Eye (tissue), 1 donor: Measurements from ENCODE around the gene KNDC1.
A peak's percentile ranks its signal among the peaks of the same experiment; 100 is the strongest.
"Not testable (repeated sequence)": the region's sequence is repeated elsewhere in the genome, so short reads cannot be mapped to it uniquely, and the experiment has no call there.

Experiments used
- DNase-seq: peaks from one replicate; pipeline ENCODE4 v3.0.0-alpha.2; 2015

The KNDC1 gene

DNA sequence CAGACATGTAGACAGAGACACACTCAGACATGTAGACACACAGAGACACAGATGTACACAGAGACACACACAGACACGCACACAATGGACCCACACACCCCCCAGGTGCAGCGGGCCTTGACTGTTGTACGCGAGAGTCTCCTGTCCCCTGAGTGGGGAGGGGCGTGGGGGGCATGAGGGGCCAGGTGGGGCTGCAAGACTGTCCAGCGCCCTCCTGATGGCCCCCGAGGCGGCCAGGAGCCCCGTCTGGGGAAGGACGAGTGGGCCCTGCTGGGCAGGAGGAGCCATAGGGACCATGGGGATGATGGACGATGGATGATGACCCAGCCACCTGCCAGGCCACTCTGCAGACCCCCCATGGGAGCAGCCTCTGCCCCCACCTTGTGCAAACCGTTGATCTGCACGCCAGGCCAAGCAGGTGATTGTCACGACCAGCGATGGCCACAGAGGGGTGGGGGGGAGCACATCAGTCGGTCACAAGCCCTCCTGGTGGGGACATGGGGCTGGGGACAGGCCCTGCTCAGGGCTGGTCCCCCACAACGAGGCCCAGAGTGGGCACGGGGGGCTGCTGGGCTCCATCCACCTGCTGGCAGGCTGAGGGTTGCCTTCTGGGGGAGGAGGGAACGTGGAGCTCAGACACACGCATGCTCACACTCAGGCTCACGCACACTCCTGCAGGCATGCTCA is 89.2 kb downstream of the KNDC1 start:
- DNase-seq: no peak

DNA sequence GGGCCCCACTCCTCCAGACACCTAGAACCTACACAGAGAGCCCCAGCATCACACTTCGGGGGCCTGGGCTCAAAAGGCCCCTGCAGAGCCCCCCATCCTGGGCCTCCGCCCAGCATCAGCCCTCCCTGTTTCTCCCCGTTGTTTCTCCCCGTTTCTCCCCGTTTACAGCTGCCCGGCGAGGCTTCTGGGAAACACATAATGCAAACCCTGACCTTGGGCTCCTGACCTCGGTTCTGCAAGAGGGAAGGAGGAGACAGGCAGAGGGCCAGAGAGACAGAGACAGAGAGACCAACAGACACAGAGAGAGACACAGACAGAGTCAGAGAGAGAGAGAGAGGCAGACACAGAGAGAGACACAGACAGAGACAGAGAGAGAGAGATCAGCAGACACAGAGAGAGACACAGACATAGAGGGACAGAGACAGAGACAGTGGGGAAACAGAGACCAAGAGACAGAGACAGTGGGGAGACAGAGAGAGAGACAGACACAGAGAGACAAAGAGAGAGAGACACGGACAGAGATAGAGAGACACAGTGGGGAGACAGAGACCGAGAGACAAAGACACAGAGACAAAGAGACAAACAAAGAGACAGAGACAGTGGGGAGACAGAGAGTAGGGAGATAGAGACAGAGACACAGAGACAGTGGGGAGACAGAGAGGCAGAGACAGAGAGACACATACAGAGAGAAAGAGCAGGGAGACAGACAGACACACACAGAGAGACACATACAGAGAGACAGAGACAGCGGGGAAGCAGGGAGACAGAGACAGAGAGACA is 90.1 kb downstream of the KNDC1 start:
- DNase-seq: no peak

DNA sequence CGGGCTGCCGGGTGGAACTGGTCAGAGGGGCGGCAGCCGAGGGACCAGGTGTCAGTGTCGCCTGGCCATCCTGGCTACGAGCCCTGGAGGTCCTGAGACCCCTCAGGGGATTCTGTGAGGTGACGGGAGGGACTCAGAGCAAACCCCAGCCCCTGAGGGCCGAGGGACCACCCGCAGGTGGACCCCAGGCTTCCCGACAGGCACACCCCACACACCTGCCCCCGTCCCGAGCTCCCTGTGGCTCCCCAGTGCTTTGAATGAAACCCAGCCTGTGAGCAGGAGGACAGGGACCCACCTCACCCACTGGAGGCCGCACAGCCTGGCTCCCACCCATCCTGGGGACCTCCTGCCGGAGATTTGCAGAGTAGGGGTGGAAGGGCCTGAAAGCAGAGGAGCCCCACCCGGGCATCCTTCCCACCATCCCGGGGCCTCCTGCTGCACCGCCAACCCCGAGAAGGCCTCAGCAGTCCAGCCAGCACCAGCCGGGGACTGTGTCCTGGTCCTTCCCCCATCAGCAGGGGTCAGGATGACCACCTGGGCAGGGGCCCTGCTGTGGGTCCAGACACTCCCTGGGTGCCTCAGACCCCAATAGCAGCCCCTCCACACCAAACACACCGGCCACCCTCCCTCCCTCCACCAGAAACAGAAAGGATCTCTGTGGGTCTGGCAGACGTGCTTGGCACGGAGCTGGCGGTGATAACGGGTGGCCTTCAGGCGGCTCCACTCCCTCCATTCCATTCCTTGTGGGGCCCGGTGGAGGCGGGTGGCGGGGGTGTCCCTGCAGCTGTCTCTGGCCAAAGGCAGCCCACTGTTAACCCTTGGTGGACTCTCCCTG is 91.6 kb downstream of the KNDC1 start:
- no peak for DNase-seq

DNA sequence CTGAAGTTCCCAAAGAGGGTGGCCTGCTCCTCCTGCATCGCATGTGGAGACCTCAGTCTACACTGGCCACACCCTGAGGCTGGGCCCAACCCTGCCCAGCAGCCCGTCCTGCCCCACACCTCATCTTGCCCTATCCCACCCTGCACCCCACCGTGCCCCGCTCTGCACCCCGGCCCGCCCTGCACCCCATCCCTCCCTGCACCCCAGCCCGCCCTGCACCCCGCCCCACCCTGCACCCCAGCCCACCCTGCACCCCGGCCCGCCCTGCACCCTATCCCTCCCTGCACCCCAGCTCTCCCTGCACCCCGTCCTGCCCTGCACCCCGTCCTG is 92.2 kb downstream of the KNDC1 start:
- DNase-seq: no peak

DNA sequence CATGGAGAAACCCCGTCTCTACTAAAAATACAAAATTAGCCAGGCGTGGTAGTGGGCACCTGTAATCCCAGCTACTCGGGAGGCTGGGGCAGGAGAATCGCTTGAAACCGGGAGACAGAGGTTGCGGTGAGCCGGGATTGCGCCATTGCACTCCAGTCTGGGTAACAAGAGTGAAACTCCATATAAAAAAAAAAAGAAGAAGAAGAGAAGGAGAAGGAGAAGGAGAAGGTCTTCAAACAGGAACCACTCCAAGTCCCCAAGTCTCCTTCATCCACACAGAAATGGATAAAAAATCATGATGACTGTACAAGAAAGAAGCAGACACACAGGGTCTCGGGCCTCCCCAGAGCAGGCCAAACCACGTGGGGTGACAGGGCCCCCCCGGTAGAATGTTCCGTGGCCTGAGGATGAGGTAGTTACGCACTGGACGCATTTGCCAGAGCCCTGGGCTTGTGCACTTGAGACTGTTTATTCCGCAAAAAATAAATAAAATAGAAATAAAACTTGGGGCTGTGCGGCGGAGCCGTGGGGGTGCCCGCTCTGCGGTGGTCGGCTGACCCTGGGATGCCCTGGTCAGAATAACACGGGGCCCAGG is 93.4 kb downstream of the KNDC1 start:
- DNase-seq: no peak

DNA sequence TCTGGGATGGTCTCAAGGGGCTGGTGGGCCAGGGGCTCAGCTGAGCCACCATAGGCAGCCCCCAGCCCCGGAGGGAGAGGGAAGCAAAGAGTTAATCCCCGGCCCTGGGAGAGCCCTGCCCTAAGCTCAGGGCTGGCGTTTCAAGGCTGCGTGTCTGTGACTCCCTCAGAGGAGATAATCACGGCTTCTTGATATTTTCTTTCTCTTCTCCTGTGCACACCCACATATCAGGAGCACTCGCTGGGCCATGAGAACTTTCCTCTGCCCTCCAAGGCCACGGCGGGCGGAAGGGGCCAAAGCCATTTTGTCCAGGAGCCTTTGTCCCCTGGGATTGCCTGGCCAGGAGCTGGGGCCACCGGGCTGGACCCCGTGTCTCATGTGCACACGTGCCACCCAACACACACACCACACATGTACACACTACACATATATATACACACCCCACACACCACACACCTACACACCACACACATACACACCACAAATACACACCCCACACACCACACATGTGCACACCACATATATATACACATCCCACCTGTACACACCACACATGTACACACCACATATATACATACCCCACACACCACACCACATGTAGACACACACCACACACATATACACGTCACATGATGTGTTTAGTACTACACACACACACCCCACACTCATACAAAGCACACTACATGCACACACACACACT is 94.6 kb downstream of the KNDC1 start:
- DNase-seq: no peak

DNA sequence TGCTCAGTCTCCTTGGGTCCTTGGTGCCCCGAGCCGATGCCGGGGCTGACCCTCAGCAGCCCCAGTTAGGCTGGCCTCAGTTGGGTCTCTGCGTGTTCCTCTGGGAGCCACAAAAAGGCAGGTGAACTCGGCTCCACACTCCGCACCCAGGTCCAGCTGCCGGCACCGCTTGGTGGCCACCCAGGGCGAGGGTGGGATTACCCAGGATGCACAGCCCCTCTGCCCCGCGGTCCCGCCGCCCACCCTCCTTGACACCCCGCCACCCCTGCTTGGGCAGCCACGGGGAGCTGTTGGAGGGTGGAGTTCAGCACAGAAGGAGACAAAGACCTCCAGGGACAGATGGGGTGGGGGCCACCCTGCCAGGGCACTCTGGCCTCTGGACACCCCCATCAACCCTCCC is 95.3 kb downstream of the KNDC1 start:
- DNase-seq: no peak

DNA sequence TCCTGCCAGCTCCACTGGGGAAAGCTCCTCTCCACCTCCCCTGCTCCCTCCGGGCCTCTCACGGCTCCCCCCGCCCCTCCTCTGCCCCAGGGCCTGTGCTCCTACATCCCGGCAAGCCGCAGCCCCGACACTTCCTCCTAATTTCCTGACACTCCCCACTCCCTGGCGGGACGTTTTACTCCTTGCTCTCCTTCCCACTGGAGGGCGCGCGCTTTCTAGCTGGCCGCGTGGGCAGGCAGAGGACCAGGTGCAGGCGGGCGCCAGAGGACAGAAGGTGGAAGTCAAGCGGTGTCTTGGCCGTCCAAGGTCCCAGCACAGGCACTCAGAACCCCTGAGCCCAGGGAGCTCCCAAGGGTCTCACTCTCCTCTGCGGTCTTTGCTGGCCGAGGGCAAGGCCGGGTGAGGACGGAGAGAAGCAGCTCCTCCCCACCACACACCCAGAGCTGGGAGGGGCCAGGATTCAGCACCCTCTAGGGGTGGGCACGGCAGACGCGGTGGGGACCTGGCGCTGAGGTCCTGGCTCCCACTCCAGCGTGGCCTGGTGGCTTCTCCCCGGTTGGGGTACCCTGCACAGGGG is 97.6 kb downstream of the KNDC1 start:
- no peak for DNase-seq

DNA sequence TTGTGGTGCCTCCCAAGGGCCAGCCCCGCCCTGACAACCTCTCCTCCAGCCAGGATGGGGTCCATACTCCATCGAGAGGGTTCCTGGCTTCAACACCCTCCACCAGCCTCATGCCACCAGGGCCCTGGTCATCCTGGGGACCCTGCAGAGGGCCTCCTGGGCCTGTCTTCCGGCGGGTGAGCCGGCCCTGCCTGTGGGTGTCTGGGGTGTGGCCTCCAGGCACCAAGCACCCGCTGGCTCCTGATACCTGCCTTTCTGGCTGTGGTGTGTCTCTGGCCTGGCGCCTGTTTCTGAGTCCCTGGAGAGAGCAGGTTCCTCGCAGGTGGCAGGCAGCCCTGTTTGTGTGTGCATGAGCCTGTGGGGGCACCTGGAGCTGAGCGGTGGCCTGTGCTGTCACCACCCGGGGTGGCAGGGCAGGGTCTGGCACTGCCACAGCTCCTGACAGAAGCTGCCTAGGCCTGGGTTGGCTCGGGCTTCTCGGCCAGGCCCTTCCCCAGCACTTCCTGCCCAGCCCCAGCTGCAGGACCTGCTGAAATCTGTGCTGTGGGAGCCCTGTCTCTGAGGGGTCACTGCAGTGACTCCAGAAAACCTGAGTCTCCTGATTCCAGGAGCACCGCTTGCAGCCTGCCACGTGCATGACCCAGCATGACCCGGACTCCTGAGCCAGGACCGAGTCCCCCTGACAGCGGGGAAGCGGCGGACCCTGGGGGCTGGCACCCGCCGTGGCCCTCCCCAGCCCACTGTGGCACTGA is 98.2 kb downstream of the KNDC1 start:
- DNase-seq: no peak

DNA sequence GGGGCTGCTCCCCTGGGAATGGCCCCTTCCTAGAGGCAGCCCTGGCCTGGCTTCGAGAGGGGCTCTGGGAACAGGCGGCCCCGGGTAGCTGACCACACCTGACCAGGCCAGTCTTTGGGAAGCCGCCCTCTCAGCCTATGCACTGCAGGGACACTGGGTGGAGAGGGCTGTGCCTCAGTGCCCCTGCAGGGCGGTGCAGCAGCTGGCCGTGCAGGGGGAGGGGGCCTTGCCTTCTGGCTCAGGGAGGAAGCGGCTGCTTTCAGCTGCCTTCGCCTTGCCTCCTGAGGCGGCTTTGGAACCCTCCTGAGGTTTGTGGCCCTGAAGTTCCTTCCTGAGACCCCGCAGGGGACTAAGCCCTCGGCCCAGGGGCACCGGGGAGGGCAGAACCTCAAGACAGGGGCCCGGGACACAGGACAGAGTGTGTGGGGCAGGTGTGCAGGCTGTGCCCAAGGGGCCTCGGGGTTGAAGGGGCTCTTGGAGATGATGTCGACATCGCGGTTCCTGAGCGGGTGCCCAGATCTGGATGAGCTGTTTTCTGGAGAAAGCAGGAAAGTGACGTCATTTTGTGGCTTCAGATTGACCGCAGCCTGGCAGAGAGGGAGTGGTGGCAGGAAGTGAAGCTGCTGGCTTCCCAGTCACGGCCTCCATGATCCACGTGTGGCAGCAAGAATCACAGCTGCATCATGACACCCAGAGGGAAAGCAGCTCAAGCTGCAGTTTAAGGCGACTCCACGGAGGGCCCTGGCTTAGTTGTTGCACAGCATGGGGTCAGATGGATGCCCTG is 99.0 kb downstream of the KNDC1 start:
- no peak for DNase-seq

DNA sequence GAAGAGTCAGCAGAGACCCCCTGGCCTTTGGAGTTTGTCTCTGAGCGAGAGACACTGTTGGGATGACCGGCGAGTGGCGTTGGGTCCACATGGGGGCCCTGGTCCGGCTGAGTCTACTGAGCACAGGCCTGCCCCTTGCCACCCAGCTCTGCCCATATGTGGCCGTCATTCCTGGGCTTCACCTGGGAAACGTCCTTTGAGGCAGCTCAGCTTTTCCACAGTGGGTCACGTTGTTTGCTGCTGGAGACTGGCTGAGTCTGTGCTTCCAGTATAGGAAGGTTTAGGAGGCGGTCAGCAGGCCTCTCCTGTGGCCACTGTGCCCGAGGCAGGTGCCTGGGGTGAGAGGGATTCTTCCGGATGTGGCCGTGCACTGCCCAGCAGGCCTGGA is 99.6 kb downstream of the KNDC1 start:
- no peak for DNase-seq

DNA sequence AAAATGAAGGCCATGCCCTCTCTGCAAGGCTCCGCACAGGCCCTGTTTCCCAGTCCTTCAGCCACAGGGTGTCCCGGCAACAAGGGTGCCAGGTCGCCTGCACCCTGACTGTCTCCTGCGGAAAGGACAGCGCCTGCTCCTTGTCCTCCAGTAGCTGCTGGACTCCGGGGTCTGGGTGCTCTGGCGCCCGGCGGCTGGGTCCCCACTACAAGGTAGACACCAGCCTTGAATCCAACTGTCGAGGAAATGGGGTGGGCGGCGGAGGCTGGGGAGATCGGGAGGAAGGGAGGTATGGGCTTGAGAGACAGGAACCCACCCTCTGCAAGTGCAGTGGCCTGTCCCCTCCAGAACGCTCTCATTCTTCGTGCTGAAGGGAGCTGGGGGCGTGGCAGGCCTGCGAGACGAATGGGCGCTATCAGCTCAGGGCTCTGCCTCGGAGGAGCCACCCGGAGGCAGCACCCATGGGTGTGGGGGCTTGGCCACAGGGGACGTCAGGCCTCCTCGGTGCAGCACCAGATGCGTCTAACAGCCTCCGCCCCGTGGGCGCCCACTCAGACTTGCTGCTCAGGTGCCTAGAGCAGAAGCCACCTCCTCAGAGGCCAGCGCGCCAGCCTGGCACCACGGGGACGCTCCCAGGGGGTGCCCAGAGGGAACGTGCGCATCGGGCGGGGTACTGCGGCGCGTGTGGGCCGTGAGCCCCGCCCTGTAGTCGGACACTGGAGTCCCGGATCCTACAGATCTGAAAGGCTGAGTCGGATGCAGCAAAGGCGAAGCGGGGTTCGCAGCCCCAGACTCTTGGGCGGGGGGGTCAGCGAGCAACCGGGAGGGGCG is 101.1 kb downstream of the KNDC1 start:
- peak; percentile 75 for DNase-seq

DNA sequence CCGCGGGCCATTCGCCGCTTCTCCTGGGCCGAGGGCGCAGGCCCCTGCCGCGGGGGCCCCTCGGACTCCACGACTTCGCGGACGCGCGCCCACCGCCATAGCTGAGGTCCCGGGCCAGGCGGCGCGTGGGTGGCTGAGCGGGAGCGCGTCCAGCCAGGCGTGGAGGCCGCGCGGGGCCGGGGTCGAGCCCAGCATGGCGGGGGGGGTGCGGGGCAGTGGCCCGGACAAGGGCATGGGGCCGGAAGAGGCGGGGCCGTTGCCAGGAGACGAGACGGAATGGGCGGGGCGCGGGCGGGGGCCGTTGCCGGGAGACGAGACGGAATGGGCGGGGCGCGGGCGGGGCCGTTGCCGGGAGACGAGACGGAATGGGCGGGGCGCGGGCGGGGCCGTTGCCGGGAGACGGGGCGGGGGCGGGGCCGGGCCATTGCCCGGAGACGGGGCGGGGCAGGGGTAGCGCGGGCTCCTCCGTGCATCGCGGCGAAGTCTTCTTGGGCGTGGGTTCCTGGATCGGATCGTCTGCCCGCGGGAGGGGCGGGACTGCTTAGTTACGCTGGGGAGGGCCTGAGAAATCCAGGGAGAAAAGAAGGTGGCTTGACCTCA is 101.8 kb downstream of the KNDC1 start:
- DNase-seq: peak; percentile 84

DNA sequence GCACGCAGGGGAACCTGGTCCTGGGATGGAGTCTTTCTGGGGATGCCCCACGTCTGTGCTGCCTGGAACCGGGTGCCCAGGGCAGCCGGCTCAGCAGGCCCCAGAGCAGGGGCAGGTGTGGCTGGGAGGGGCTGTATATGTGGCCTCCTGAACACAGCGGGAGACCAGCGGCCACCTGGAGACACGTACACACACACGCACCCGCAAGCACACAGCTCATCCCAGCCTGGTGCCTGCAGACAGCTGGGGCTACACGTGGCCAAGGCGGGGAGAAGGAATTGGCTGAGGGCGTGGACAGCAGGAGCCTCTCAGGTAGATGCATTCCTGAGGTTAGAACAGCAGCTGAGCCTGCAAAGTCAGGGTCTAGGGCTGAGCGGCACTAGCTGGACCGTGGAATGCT is 102.7 kb downstream of the KNDC1 start:
- no peak for DNase-seq

DNA sequence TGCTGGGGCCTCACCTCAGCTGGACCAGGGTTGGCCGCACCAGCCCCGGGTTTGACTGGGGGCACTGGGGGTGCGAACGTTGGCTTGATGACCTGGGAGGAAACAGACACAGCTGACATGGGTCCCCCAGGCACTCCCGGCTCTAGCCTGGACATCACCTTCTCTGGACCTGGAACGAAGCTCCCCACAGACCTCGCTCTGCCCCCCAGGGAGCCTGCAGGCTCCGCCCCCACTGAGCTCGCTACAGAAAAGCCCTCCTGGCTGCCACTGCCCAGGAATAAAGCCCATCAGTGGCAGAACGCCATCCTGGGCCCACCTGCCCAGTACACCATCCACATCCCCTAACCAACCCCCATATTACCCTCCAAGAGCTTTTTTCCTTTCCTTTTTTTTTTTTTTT is 103.7 kb downstream of the KNDC1 start:
- no peak for DNase-seq

DNA sequence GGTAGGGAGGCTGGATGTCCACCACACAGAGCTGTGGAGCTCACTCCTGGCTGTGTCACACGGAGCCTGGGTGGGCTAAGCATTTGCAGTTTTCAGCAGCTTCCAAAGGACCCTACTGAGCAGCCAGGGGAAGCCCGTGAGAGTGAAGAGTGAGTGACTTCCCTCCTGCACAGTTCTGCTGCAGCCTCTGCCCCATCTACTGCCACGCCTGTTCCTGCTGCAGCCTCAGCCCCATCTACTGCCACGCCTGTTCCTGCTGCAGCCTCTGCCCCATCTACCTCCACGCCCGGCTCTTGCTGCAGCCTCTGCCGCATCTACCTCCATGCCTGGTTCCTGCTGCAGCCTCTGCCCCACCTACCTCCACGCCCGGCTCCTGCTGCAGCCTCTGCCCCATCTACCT is 104.4 kb downstream of the KNDC1 start:
- DNase-seq: no peak

DNA sequence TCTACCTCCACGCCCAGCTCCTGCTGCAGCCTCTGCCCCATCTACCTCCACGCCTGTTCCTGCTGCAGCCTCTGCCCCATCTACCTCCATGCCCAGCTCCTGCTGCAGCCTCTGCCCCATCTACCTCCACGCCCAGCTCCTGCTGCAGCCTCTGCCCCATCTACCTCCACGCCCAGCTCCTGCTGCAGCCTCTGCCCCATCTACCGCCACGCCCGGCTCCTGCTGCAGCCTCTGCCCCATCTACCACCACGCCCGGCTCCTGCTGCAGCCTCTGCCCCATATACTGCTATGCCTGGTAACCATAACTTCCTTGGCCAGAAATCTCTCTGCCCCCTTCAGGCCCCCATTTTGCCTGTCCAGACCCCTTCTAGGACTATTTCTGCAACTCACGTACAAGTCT is 105.0 kb downstream of the KNDC1 start:
- not testable (repeated sequence) for DNase-seq

DNA sequence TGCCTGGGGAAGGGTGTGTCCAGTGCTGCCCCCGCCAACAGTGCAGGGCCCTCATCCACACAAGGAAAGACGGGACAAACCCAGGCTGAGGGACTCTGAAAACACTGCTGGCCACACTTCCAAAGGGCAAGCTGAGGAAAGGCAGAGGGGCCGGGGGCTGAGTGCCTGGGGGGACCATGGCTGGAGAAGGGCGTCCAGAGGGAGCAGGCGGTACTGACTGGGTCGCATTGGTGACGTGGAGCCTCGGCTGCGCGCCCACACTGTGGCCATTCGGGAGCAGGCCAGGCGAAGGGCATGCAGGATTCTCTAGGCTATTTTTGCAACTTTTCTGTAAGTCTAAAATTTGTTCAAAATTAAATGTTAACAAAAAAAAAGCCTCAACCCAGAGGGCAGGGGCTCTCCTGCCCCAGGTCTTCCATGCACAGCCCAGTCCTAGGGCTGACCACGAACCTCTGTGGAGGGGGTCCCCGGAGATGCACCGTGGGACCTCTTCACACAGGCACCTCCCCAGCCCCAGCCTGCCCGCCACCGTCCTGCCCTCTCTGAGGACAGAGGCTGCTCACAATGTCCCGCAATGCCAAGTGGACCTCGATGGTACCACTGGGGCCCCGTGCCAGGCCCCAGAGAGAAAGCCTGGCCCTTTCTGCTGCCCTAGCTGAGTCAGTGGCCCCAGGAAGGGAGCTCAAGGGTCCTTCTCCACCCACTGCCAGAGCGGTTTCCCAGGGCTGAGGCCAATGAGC is 106.2 kb downstream of the KNDC1 start:
- DNase-seq: no peak

DNA sequence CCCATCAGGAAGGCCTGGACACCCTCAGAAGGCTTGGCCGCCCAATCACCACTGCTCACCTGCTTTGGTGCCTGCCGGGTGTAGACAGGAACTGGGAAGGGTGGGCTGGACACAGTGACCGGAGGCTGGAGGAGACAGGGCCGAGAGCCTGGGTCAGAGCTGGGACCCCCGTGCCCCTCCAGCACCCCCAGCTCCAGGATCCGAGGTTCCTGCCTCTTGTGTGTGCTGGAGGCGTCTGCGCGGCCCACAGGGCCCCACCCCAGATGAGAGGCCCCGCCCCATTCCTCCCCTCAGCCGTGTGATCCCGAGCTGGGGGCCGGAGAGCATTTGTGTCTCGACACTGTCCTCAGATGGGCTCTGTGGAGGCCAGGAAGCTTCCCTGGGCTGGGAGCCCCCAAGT is 107.3 kb downstream of the KNDC1 start:
- no peak for DNase-seq
